Measurements from ENCODE around the gene TSNAX. TPM values are rescaled to one million over a fixed set of nuclear protein-coding genes. Genes with fewer than 3 reads are reported as not detected.

Gene TSNAX
- total RNA-seq, 1 donor = 44.5 TPM

- Histone ChIP-seq H3K27ac (ENCODE audit: low read depth, low read length) (no peak overlapping the region), H3K4me3 (ENCODE audit: insufficient read depth, low read length) (no peak overlapping the region), H4K20me1 (ENCODE audit: insufficient read depth, low read length) (no peaks in the 10 kb centered on the region), H3K4me1 (ENCODE audit: insufficient read depth, low read length) (no peaks in the 10 kb centered on the region), H3K4me2 (ENCODE audit: insufficient read depth, low read length) (no peak overlapping the region), H2AFZ (ENCODE audit: low read length) (no peak overlapping the region), H3K36me3 (ENCODE audit: insufficient read depth, low read length) (no peaks in the 10 kb centered on the region), H3K79me2 (ENCODE audit: insufficient read depth, low read length) (no peaks in the 10 kb centered on the region), H3K9me3 (ENCODE audit: low read depth, low read length) (no peaks in the 10 kb centered on the region), H3K27me3 (ENCODE audit: insufficient read depth, low read length) (no peaks in the 10 kb centered on the region)
- no peak for DNase-seq (ENCODE audit: insufficient read length, low spot score, missing footprints)
- TF ChIP-seq, protein P1, sequence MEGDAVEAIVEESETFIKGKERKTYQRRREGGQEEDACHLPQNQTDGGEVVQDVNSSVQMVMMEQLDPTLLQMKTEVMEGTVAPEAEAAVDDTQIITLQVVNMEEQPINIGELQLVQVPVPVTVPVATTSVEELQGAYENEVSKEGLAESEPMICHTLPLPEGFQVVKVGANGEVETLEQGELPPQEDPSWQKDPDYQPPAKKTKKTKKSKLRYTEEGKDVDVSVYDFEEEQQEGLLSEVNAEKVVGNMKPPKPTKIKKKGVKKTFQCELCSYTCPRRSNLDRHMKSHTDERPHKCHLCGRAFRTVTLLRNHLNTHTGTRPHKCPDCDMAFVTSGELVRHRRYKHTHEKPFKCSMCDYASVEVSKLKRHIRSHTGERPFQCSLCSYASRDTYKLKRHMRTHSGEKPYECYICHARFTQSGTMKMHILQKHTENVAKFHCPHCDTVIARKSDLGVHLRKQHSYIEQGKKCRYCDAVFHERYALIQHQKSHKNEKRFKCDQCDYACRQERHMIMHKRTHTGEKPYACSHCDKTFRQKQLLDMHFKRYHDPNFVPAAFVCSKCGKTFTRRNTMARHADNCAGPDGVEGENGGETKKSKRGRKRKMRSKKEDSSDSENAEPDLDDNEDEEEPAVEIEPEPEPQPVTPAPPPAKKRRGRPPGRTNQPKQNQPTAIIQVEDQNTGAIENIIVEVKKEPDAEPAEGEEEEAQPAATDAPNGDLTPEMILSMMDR (IDR thresholded peaks at IDR 0.05; ENCODE audit: extremely low read depth, low read depth, low read length) = no peak
Observed at GRCh38 chr1:231610388-231610787, 81.9 kb downstream of the TSNAX start.

- TF ChIP-seq, protein P1 (IDR thresholded peaks at IDR 0.05; ENCODE audit: extremely low read depth, low read depth, low read length) = no peak
- H4K20me1 ChIP-seq (ENCODE audit: insufficient read depth, low read length) = no peaks in the 10 kb centered on the region
- no peaks in the 10 kb centered on the region for H3K36me3 ChIP-seq (ENCODE audit: insufficient read depth, low read length)
Observed at GRCh38 chr1:231611111-231611510, 82.6 kb downstream of the TSNAX start.

GRCh38 chr1:231611851-231612250 is 83.4 kb downstream of the TSNAX start:
- no peaks in the 10 kb centered on the region for H3K4me1 ChIP-seq (ENCODE audit: insufficient read depth, low read length)
- H3K36me3 ChIP-seq (ENCODE audit: insufficient read depth, low read length) = no peaks in the 10 kb centered on the region
- H4K20me1 ChIP-seq (ENCODE audit: insufficient read depth, low read length) = no peaks in the 10 kb centered on the region
- no peak overlapping the region for H3K4me2 ChIP-seq (ENCODE audit: insufficient read depth, low read length)
- no peak overlapping the region for H3K4me3 ChIP-seq (ENCODE audit: insufficient read depth, low read length)
- DNase-seq (ENCODE audit: insufficient read length, low spot score, missing footprints) = no peak
- H3K79me2 ChIP-seq (ENCODE audit: insufficient read depth, low read length) = no peaks in the 10 kb centered on the region
- H3K27me3 ChIP-seq (ENCODE audit: insufficient read depth, low read length) = no peaks in the 10 kb centered on the region
- TF ChIP-seq, protein P1 (IDR thresholded peaks at IDR 0.05; ENCODE audit: extremely low read depth, low read depth, low read length) = no peak
- H3K27ac ChIP-seq (ENCODE audit: low read depth, low read length) = no peak overlapping the region
- H2AFZ ChIP-seq (ENCODE audit: low read length) = no peak overlapping the region
- no peaks in the 10 kb centered on the region for H3K9me3 ChIP-seq (ENCODE audit: low read depth, low read length)

More at GRCh38 chr1:231611111-231611510, 82.6 kb downstream of the TSNAX start:
- Histone ChIP-seq H3K4me3 (ENCODE audit: insufficient read depth, low read length) (no peak overlapping the region), H3K79me2 (ENCODE audit: insufficient read depth, low read length) (no peaks in the 10 kb centered on the region), H3K27me3 (ENCODE audit: insufficient read depth, low read length) (no peaks in the 10 kb centered on the region), H3K27ac (ENCODE audit: low read depth, low read length) (no peak overlapping the region), H3K4me1 (ENCODE audit: insufficient read depth, low read length) (no peaks in the 10 kb centered on the region), H3K9me3 (ENCODE audit: low read depth, low read length) (no peaks in the 10 kb centered on the region), H3K4me2 (ENCODE audit: insufficient read depth, low read length) (no peak overlapping the region), H2AFZ (ENCODE audit: low read length) (no peak overlapping the region)
- DNase-seq (ENCODE audit: insufficient read length, low spot score, missing footprints) = no peak

- H2AFZ ChIP-seq (ENCODE audit: low read length) = no peak overlapping the region
- no peaks in the 10 kb centered on the region for H3K4me1 ChIP-seq (ENCODE audit: insufficient read depth, low read length)
Observed at GRCh38 chr1:231612393-231613089, 84.1 kb downstream of the TSNAX start.

More at GRCh38 chr1:231612393-231613089, 84.1 kb downstream of the TSNAX start:
- H3K79me2 ChIP-seq (ENCODE audit: insufficient read depth, low read length) = no peaks in the 10 kb centered on the region
- H4K20me1 ChIP-seq (ENCODE audit: insufficient read depth, low read length) = no peaks in the 10 kb centered on the region
- H3K4me2 ChIP-seq (ENCODE audit: insufficient read depth, low read length) = no peak overlapping the region
- no peaks in the 10 kb centered on the region for H3K27me3 ChIP-seq (ENCODE audit: insufficient read depth, low read length)
- no peak overlapping the region for H3K27ac ChIP-seq (ENCODE audit: low read depth, low read length)
- H3K36me3 ChIP-seq (ENCODE audit: insufficient read depth, low read length) = no peaks in the 10 kb centered on the region
- no peaks in the 10 kb centered on the region for H3K9me3 ChIP-seq (ENCODE audit: low read depth, low read length)
- DNase-seq (ENCODE audit: insufficient read length, low spot score, missing footprints) = no peak
- no peak overlapping the region for H3K4me3 ChIP-seq (ENCODE audit: insufficient read depth, low read length)
- TF ChIP-seq, protein P1 (IDR thresholded peaks at IDR 0.05; ENCODE audit: extremely low read depth, low read depth, low read length) = no peak
